Stimulated activated CD8-positive, alpha-beta memory T cell treated with anti-CD3 and anti-CD28 coated beads, Interleukin-15, amount 100 ng/mL, for 24 hours (primary cell): ENCODE results near the gene VTI1A.

Experiments
- DNase-seq: peaks from one replicate; pipeline ENCODE4 v3.0.0-alpha.2; 2020; ENCODE audit warnings: low read depth

The VTI1A gene

GRCh38 chr10:112639298-112639697, 192.3 kb downstream of the VTI1A start:
- no peak for DNase-seq

DNA sequence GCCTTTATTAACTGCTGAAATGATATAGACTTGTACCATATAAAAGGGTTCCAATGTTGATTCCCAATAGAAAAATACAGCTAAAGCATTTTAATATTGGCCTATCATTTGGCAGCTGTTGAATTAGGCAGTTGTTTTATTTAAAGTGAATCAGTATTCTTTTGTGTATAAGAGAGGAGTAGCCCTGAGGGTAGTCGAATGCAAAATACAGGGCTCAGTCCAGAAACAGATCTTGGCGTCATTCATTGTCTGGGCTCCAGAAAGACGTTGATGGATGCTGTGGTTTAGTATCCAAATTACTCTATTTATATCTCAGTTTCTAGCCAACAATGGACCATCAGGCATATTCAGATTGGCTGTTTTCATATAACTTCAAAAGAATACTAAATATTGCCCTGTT, 193.6 kb downstream of the VTI1A start:
- DNase-seq = no peak

- DNase-seq = no peak
These were observed 196.7 kb downstream of the VTI1A start for GRCh38 chr10:112643600-112644264.

GRCh38 chr10:112644265-112644645, 197.2 kb downstream of the VTI1A start:
- DNase-seq = no peak

GRCh38 chr10:112649006-112649821, 202.2 kb downstream of the VTI1A start:
- no peak for DNase-seq

- no peak for DNase-seq
These were observed 202.8 kb downstream of the VTI1A start for GRCh38 chr10:112649822-112650152.

DNA sequence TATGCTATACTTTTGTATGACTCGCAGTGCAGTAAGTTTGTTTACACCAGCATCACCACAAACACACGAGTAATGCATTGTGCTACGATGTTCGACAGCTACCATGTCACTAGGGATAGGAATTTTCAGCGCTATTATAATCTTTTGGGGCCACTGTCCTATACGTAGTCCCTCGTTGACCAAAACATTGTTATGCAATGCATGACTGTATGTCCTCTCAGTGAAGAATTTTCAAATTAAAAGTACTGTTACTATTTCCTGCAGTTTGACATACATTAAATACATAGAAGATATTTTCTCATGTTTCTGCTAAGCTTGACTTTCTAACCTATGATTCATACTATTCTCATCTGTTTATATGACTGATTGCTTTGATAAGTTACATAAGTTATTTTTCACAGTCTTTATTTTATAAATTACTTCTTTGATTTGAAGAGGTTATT, 203.6 kb downstream of the VTI1A start:
- DNase-seq = no peak

GRCh38 chr10:112653215-112653614, 206.2 kb downstream of the VTI1A start:
- DNase-seq = no peak

- no peak for DNase-seq
These were observed 206.8 kb downstream of the VTI1A start for GRCh38 chr10:112653851-112654250.

DNA sequence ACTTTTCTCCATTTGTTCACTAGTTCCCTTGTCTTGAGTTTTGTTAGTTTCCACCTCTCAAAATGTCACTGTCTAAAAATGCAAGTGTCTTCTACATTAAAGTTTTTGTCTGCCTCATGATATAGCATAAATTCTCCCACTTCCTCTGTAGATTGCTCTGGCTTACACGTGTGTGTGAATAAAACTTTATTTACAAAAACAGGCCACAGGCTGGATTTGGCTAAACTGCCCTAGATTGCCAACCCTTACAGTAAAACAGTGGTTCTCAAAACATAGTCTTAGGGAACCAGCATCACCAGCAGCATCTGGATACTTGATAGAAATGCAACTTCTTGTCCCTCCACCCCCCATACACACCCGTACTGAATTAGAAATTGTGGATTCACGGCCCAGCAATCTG, 207.8 kb downstream of the VTI1A start:
- no peak for DNase-seq

GRCh38 chr10:112655722-112656121, 208.7 kb downstream of the VTI1A start:
- no peak for DNase-seq

DNA sequence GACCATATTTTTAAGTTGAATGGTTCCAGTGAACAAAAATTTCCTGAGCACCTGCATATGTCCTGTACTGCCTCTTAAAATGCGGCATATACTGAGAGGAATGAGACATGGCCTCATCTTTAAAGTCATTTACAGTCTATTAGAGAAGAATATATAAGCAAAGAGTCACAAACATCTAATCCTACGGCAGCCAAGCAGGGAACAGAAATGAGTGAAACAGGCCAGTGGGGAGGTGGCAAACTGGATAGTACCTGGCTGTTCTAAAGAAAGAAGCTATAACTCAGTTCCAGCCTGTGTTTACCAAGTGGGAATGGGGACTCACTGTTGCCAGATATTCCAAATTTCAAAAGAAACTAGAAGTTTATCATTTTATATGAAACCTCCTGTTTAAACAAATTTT, 211.4 kb downstream of the VTI1A start:
- no peak for DNase-seq

DNA sequence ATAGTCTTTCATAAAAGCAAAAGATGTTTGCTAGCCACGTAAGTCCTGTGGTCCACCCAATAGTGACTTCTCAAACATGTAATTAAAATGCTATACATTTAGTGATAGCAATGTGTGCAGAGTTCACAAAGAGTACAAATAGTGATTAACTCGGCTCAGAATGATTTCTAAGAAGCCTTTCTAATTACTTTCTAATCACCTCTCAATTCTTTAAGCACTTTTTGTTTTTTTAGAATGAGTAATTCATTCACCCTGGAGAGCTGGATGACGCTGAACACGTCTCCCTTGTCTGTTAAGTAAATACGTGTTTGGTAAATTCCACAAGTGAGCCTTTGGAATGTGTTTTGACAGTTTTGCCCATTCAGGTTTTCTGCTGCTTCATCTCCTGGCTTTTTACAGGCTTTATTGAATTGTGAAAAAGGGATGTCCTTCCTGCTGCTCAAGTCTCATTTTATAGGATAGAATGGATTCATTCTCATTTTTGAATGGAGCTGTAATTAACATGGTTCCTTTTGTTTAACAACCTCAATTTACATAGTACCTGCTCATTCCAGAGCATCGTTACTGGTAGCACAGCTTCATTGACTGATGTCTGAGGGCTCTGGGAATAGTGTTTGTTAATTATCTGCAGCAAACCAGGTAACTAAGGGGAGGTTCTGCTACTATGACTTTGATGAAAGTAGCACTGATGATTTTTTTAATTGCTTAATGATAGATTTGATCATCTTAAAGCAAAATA, 212.1 kb downstream of the VTI1A start:
- no peak for DNase-seq

DNA sequence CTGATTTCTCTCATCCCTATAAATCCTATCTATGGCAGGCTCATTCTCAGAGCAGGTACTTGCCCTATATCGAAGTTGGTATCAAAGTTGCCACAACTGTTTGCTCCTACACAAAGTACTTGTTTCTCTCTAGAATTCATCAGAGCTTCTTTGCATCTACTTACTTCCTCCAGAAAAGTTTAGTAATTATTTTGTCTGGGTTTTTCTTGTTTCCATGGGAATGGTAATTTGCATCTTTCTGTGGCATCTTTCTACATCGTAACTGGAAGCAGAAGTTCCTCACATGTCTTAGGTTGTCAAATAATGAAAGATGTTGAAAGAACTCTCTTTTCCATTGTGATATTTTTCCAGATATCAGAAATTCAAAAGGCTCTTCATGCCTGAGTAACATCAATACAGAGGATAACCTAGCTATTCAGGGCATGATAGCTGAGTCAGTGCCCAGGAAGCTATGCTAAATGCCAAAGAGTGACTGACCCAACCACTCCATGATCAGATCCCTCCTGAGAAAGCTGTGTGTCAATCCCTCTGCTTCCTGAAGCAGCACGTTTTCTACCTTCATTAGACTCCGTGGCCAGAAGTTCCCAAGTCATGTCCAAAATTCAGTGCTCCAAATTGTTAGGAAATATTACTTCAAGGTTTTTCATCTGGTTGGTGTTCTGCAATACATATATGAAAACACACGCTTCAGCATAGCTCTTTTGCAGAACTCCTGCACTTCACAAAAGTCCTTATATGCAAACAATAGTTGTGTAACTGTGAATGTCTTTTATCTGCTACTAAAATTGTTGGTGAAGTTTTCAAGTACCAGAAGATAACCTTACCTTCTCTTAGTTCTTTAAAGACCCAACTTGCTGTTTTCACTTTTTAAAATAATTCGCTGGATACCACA, 216.5 kb downstream of the VTI1A start:
- no peak for DNase-seq

GRCh38 chr10:112666094-112666493, 219.1 kb downstream of the VTI1A start:
- no peak for DNase-seq

DNA sequence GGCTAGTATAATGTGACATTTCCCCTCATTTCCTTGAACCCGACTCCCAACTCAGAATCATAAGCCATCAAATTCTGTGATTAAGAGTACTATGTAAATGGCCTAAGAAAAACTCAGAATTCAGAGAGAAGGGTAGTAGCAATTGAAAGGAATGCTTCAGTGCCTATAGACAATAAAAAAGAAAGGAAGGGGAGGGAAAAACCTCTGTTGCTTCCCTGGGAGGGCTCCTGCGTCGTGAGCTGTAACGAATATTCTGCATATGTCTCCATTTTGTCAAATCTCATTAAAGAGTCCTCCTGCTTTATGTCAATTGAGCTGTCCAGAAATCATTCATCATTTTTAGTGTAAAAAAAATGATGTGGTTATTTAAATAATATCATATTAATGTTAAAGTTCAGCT, 223.0 kb downstream of the VTI1A start:
- no peak for DNase-seq

GRCh38 chr10:112671743-112672142, 224.7 kb downstream of the VTI1A start:
- no peak for DNase-seq

- DNase-seq = no peak
These were observed 225.7 kb downstream of the VTI1A start for GRCh38 chr10:112672706-112673105.

GRCh38 chr10:112675560-112676083, 228.6 kb downstream of the VTI1A start:
- DNase-seq = no peak

GRCh38 chr10:112677689-112678088, 230.7 kb downstream of the VTI1A start:
- no peak for DNase-seq

DNA sequence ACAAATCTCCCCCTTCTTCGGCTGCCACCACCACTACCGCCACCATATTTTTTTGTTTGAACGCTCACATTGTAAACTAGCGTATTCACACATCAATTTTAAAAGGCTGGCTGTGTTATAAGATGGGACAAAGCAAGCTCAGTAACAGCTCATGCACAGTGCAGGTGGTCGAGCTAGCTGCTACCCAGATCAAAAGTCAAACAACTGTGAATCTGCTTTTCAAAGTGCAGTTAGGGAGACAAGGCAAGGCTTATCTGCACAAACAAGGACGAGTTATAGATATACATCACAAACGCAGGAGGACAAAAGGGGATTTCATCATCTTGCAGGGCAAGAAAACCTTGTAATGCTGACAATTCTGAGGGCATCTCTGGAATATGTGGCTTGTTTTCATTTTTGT, 231.6 kb downstream of the VTI1A start:
- DNase-seq = no peak

- DNase-seq = no peak
These were observed 232.0 kb downstream of the VTI1A start for GRCh38 chr10:112678987-112679386.
